GM06990 (cell line): Measurements from ENCODE around the gene GOLGA1.

Experiments
- DNase-seq: peaks from one replicate; pipeline ENCODE4 v3.0.0-alpha.2; 2011; ENCODE audit not compliant: insufficient read length; ENCODE audit errors: extremely low read depth
- H3K27me3 ChIP-seq: replicated peaks from 2 replicates; pipeline ENCODE4 v1.6.0; 2011; ENCODE audit warnings: low read length; ENCODE audit not compliant: control insufficient read depth, insufficient read depth
- H3K36me3 ChIP-seq: 2 replicates; pipeline ENCODE4 v1.5.1; 2011; ENCODE audit warnings: low read length; ENCODE audit not compliant: control insufficient read depth, insufficient read depth
- H3K4me3 ChIP-seq: replicated peaks from 2 replicates; pipeline ENCODE4 v1.5.1; 2011; ENCODE audit warnings: low read depth, mild to moderate bottlenecking, control low read depth, low read length
- CTCF ChIP-seq: IDR thresholded peaks from 2 replicates; pipeline ENCODE4 v1.5.1; 2011; ENCODE audit warnings: low read length, control low read depth, mild to moderate bottlenecking, inconsistent platforms; ENCODE audit not compliant: insufficient read depth, poor library complexity, severe bottlenecking

The GOLGA1 gene

GRCh38 chr9:124868511-124869465 is 72.1 kb downstream of the GOLGA1 start:
- DNase-seq, result peak; percentile 93
- Histone ChIP-seq H3K27me3 (no peaks in the 10 kb centered on the region), H3K4me3 (peak overlapping the region; percentile 96), H3K36me3 (peaks cover 18% of the 10 kb centered on the region)
- peak; percentile 52 for TF ChIP-seq CTCF

- H3K27me3 ChIP-seq, result no peaks in the 10 kb centered on the region
- no peak overlapping the region for H3K4me3 ChIP-seq
- no peak for TF ChIP-seq CTCF
- peaks cover 18% of the 10 kb centered on the region for H3K36me3 ChIP-seq
- DNase-seq, result no peak
Observed at GRCh38 chr9:124863371-124863871, 77.5 kb downstream of the GOLGA1 start.

- peak; percentile 98 for DNase-seq
- Histone ChIP-seq H3K4me3 (peak within 1 kb of the TSS; percentile 95), H3K27me3 (no peaks in the 10 kb centered on the region), H3K36me3 (peaks cover 35% of the 10 kb centered on the region)
- TF ChIP-seq CTCF, result peak; percentile 22
Observed at GRCh38 chr9:124861342-124862229, 79.3 kb downstream of the GOLGA1 start, which contains the start of the genes ARPC5L and RPL35. Gene ARPC5L (plus strand): TSS chr9:124862130. CDS start chr9:124869291, 7,161 bp downstream. Gene RPL35 (minus strand): TSS chr9:124861957. CDS start chr9:124861912, 45 bp downstream.

- DNase-seq, result no peak
- no peak for TF ChIP-seq CTCF
- Histone ChIP-seq H3K4me3 (peak overlapping the region; percentile 95), H3K27me3 (no peaks in the 10 kb centered on the region), H3K36me3 (peaks cover 38% of the 10 kb centered on the region)
Observed at GRCh38 chr9:124860582-124861341, 80.1 kb downstream of the GOLGA1 start.
